PFSK-1 (cell line): ENCODE data around the gene SIX3.

Experiments
- FOXP2 ChIP-seq: optimal IDR thresholded peaks from 2 replicates; pipeline ENCODE3; 2011; ENCODE audit warnings: borderline replicate concordance, control low read depth, inconsistent platforms; ENCODE audit not compliant: insufficient read depth; ENCODE audit errors: extremely low read length, extremely low read depth
- POLR2AphosphoS5 ChIP-seq: IDR thresholded peaks from 2 replicates; pipeline ENCODE4 v1.6.1; 2012; ENCODE audit warnings: low read depth, mild to moderate bottlenecking, control low read depth, low read length, moderate library complexity
- REST ChIP-seq, 2 experiments: IDR thresholded peaks; 2 replicates each; pipeline versions ENCODE4 v1.6.1 to v1.8.0; 2011 to 2012; ENCODE audit warnings: low read depth in 2 of 2, low read length in 2 of 2, control low read depth in 1 of 2, inconsistent platforms in 1 of 2, mild to moderate bottlenecking in 1 of 2, moderate library complexity in 1 of 2; ENCODE audit not compliant: insufficient read depth in 1 of 2
- SIN3A ChIP-seq: IDR thresholded peaks from 2 replicates; pipeline ENCODE4 v1.6.1; 2012; ENCODE audit warnings: mild to moderate bottlenecking, low read length, moderate library complexity, borderline replicate concordance; ENCODE audit not compliant: insufficient read depth
- TAF1 ChIP-seq: IDR thresholded peaks from 2 replicates; pipeline ENCODE4 v1.6.1; 2012; ENCODE audit warnings: low read length, control low read depth, borderline replicate concordance; ENCODE audit not compliant: insufficient read depth

Gene SIX3

GRCh38 chr2:44926957-44927356 lies 14.5 kb upstream of the SIX3 start:
- TF ChIP-seq SIN3A = no peak
- no peak for TF ChIP-seq TAF1
- no peak for TF ChIP-seq POLR2AphosphoS5
- no peak for TF ChIP-seq REST (IDR thresholded peaks at IDR 0.05; ENCODE audit: insufficient read depth in 1 of 2, low read depth in 2 of 2, low read length in 2 of 2)
- no peak for TF ChIP-seq FOXP2

- TF ChIP-seq REST (IDR thresholded peaks at IDR 0.05; ENCODE audit: insufficient read depth in 1 of 2, low read depth in 2 of 2, low read length in 2 of 2) (no peak), TAF1 (no peak), FOXP2 (no peak), POLR2AphosphoS5 (no peak), SIN3A (no peak)
Observed at GRCh38 chr2:44927985-44928482, 13.5 kb upstream of the SIX3 start.

- TF ChIP-seq TAF1 = no peak
- no peak for TF ChIP-seq SIN3A
- no peak for TF ChIP-seq POLR2AphosphoS5
- TF ChIP-seq FOXP2 = no peak
- TF ChIP-seq REST (IDR thresholded peaks at IDR 0.05; ENCODE audit: insufficient read depth in 1 of 2, low read depth in 2 of 2, low read length in 2 of 2) = no peak
Observed at GRCh38 chr2:44928483-44929158, 12.9 kb upstream of the SIX3 start.

GRCh38 chr2:44929159-44929734 lies 12.3 kb upstream of the SIX3 start:
- no peak for TF ChIP-seq SIN3A
- no peak for TF ChIP-seq REST (IDR thresholded peaks at IDR 0.05; ENCODE audit: insufficient read depth in 1 of 2, low read depth in 2 of 2, low read length in 2 of 2)
- no peak for TF ChIP-seq POLR2AphosphoS5
- no peak for TF ChIP-seq FOXP2
- TF ChIP-seq TAF1 = no peak

GRCh38 chr2:44929735-44930273 lies 11.7 kb upstream of the SIX3 start:
- TF ChIP-seq TAF1 = no peak
